Astrocyte of the cerebellum (primary cell): Measurements from ENCODE around the gene DNAH6.

ENCODE experiments used
- DNase-seq: peaks from one replicate; pipeline ENCODE4 v3.0.0-alpha.2; 2011; ENCODE audit warnings: low read depth
- H3K4me3 ChIP-seq: 2 replicates; pipeline ENCODE4 v1.5.1; 2011; ENCODE audit warnings: mild to moderate bottlenecking, low read depth, low read length, moderate library complexity
- CTCF ChIP-seq: IDR thresholded peaks from 2 replicates; pipeline ENCODE4 v1.5.1; 2012; ENCODE audit warnings: low read length, low read depth, moderate library complexity, mild to moderate bottlenecking; ENCODE audit errors: missing control alignments
- in situ Hi-C: cut with HindIII; loops from 2 replicates; pipeline ENCODE4 v1.10.0; 2017; ENCODE audit warnings: low sequenced_read_pairs

Gene DNAH6

GRCh38 chr2:84731185-84731584, 214.9 kb downstream of the DNAH6 start:
- TF ChIP-seq CTCF: no peak
- H3K4me3 ChIP-seq: no peak overlapping the region
- no peak for DNase-seq
- in situ Hi-C loops: no loop called here

- no peak overlapping the region for H3K4me3 ChIP-seq
- no peak for DNase-seq
- in situ Hi-C loops: no loop called here
- no peak for TF ChIP-seq CTCF
These were observed 216.8 kb downstream of the DNAH6 start for GRCh38 chr2:84732897-84733778.

- DNase-seq: no peak
- H3K4me3 ChIP-seq: no peak overlapping the region
- in situ Hi-C loops: no loop called here
- TF ChIP-seq CTCF: no peak
These were observed 219.1 kb downstream of the DNAH6 start for GRCh38 chr2:84735389-84735788.

- H3K4me3 ChIP-seq: no peak overlapping the region
- peak; percentile 6 for DNase-seq
- peak; percentile 46 for TF ChIP-seq CTCF
- in situ Hi-C loops: no loop called here
These were observed 225.0 kb downstream of the DNAH6 start for GRCh38 chr2:84741182-84741822.

- in situ Hi-C loops: no loop called here
- no peak overlapping the region for H3K4me3 ChIP-seq
- TF ChIP-seq CTCF: no peak
- no peak for DNase-seq
These were observed 232.0 kb downstream of the DNAH6 start for GRCh38 chr2:84748341-84748740.

- DNase-seq: no peak
- in situ Hi-C loops: no loop called here
- no peak overlapping the region for H3K4me3 ChIP-seq
- TF ChIP-seq CTCF: no peak
These were observed 233.1 kb downstream of the DNAH6 start for GRCh38 chr2:84749442-84749841.
